HG03095 (cell line): ENCODE measurements around the gene ADGRG3.

Source experiments
- ATAC-seq: cut with Tn5 transposase; IDR thresholded peaks from one replicate; pipeline ENCODE4 v1.9.1; 2021; ENCODE audit warnings: moderate library complexity; ENCODE audit not compliant: unreplicated experiment

ADGRG3 gene

DNA sequence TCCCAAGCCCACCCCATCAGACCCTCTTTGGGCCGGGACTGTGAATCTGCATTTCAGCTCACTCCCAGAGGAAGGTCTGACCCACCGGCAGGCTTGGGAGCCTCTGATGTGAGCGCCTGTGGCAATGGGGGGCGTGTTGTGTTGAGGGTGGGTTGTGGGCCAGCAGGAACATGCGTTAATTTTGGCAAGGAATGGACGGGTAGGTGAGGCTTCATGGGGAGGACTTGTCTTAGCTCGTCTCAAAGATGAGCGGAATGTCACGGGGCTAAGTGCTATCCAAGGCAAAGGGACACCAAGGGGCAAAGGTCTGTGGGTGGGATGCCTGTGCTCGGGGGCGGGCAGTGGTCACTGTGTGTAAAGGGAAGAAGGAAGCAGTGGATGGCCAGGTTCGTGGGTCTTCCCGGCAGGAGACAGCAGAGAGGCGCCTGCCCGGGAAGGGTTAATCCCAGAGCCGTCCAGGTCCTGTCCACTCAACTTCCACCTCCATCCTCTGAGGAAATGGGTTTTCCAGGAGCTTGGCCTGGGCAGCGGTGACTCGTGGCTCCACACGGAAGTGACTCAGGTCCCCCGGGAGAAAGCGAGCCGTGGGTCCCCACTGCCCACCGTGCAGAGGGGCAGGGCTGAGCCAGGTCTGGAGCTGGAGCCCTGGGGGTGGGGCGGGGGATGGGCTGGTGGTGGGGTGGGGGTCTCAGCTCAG lies 22.3 kb upstream of the ADGRG3 start:
- no peak for ATAC-seq

- ATAC-seq, result no peak
Measured at GRCh38 chr16:57646388-57647039, 21.6 kb upstream of the ADGRG3 start.

GRCh38 chr16:57647136-57647875 lies 20.8 kb upstream of the ADGRG3 start:
- no peak for ATAC-seq

DNA sequence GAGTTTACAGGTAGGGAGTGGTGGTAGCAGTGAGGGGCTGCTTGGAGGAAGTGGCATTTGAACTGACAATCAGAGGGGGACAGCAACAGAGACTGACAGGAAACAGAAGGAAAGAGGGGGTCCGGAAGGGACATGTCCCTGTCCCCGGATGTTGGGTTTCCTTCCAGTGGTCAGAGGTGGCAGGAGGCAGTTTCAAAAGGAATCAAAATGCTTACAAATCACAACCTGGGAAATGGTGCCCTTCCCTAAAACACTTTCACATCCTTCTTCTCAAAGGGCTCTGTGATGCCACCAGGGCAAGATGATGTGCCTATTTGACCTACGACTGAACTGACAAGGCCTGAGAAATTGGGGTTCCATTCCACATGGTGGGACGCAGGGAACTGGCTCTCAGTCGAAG lies 20.0 kb upstream of the ADGRG3 start:
- no peak for ATAC-seq

DNA sequence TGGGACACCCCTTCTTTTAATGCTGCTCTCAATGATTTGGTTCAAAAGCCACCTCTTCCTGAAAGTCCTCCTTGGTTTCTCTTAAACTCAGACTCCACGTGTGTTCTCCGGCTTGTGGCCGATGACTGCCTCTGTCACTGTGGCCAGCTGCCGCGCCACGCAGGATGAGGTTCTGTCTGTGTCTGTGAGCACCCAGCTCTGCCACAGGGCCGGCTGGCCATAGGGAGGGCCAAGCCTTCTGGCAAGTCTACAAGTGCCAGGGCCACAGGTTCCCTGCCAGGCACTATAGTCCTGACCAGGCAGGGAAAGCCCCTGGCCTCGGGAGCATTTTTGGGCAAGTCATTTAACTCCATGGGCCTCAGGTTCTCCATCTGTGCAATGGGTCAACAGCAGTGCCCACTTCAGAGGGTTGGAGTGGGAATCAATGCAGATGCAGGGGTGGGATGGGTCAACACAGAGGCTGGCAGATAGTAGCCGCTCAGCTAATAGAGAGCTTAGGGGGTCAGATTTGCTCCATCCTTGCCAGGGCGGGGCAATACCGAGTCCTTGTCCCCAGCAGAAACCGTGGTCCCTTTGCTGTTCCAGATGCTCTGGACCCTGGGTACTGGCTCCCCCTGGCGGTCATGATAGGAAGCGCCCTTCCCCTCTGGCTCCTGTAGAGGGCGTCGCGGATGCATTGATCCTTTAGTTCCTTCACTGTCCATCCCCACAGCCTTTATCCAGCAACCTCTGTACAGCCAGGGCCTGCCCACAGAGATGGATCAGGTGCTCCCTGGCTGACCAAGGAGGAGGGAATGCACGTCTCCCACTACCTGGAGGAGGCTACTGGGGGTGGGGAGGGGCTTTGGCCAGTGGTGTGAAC lies 19.3 kb upstream of the ADGRG3 start:
- peak; percentile 39 for ATAC-seq

GRCh38 chr16:57649443-57649751 lies 18.7 kb upstream of the ADGRG3 start:
- ATAC-seq, result no peak

DNA sequence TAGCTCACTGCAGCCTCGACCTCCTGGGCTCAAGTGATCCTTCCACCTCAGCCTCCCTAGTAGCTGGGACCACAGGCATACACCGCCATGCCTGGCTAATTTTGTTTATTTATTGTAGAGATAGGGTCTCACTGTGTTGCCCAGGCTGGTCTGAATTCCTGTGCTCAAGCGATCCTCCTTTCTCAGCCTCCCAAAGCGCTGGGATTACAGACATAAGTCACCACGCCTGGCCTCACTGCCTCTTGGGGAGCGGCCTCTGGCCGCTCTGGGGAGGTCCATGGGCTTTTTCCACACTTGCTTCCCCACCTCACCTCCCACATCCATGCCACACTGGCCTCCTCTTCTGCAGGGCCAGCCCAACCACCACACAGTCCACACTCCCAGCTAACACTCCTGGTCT lies 18.3 kb upstream of the ADGRG3 start:
- no peak for ATAC-seq

- no peak for ATAC-seq
Measured at GRCh38 chr16:57651344-57652333, 16.5 kb upstream of the ADGRG3 start.

GRCh38 chr16:57652695-57653471 lies 15.2 kb upstream of the ADGRG3 start:
- ATAC-seq, result no peak

DNA sequence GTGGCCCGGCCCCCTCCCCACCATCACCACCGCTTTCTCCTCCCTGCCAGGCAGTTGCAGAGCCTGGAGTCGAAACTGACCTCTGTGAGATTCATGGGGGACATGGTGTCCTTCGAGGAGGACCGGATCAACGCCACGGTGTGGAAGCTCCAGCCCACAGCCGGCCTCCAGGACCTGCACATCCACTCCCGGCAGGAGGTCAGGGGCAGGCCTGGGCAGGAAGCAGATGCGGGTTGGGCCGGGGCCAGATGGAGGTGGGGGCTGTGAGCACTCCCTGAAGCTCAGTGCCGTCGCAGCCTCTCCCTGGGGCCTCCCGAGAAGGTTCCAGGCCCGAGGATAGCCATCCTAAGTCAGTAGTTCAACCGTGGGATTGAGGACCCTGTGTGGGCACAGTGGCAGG lies 14.2 kb upstream of the ADGRG3 start:
- no peak for ATAC-seq

GRCh38 chr16:57656342-57656955 lies 11.7 kb upstream of the ADGRG3 start:
- ATAC-seq, result no peak

- no peak for ATAC-seq
Measured at GRCh38 chr16:57657228-57657627, 10.9 kb upstream of the ADGRG3 start.

DNA sequence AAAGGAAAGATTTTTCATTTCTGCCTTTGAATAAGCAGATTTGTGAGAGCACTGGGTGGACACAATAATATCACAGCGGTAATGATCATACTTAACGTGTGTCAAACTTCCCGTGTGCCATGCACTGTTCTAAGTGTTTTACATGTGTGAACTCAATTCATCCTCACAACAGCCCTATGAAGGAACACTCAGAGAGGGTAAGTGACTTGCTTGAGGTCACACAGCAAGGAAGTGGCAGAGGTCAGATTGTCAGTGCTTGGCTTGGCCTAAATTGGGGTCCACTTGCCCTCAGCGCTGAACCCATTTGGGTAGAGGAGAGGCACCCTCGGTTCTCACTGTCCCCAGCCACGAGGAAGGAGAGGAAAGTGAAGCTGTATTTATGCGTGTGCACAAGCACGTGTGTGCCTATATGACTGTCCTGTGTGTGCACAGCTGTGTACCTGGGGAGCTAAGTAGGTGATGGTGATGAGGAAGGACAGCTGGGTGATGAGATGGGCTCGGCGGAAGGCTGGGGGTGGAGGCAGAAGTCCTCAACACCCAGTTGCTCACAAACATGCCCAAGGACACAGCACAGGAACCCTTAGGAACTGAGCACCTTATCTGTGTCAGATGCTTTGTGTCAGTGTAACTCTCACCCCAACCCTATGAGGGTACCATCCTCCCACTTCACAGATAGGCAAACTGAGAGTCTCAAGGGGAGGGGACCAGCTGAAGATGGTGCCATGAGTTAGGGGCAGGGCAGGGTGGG lies 9.8 kb upstream of the ADGRG3 start:
- ATAC-seq, result no peak

- ATAC-seq, result no peak
Measured at GRCh38 chr16:57658878-57659674, 9.0 kb upstream of the ADGRG3 start.

- no peak for ATAC-seq
Measured at GRCh38 chr16:57660715-57661463, 7.2 kb upstream of the ADGRG3 start.

DNA sequence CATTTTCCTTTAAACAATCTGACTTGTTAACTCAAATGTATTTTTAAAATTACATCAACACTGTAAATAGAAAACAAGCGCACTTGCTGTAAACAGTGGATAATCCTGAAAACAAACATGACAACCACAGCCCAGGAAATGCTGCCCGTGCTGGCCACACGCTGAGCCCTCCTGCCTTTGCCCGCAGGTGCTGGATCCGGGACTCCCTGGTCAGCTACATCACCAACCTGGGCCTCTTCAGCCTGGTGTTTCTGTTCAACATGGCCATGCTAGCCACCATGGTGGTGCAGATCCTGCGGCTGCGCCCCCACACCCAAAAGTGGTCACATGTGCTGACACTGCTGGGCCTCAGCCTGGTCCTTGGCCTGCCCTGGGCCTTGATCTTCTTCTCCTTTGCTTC lies 6.6 kb upstream of the ADGRG3 start:
- no peak for ATAC-seq
